GM12875 (cell line): Measurements from ENCODE around the gene RPL21.

Source experiments
- H3K4me3 ChIP-seq: one replicate; pipeline ENCODE4 v1.5.1; 2011; ENCODE audit warnings: low read depth, low read length, control low read depth
- CTCF ChIP-seq: IDR thresholded peaks from 2 replicates; pipeline ENCODE4 v1.5.1; 2011; ENCODE audit warnings: low read depth, mild to moderate bottlenecking, control low read depth, inconsistent platforms, low read length, moderate library complexity, borderline replicate concordance; ENCODE audit not compliant: insufficient read depth

Gene RPL21

GRCh38 chr13:27251166-27252091, at the start of gene RPL21:
RPL21 (plus strand) TSS chr13:27251558; CDS start chr13:27253777, 2,219 bp downstream.
- H3K4me3 ChIP-seq: peak within 1 kb of the TSS; percentile 73
- no peak for TF ChIP-seq CTCF

GRCh38 chr13:27201661-27202060, 49.7 kb upstream of the RPL21 start:
- no peak for TF ChIP-seq CTCF
- H3K4me3 ChIP-seq: no peak overlapping the region

- no peak overlapping the region for H3K4me3 ChIP-seq
- no peak for TF ChIP-seq CTCF
These were observed 48.2 kb upstream of the RPL21 start for GRCh38 chr13:27203186-27203585.

GRCh38 chr13:27203854-27204253, 47.5 kb upstream of the RPL21 start:
- H3K4me3 ChIP-seq: no peak overlapping the region
- TF ChIP-seq CTCF: no peak

GRCh38 chr13:27208514-27208913, 42.8 kb upstream of the RPL21 start:
- no peak overlapping the region for H3K4me3 ChIP-seq
- TF ChIP-seq CTCF: no peak

GRCh38 chr13:27211271-27211670, 40.1 kb upstream of the RPL21 start:
- no peak overlapping the region for H3K4me3 ChIP-seq
- TF ChIP-seq CTCF: no peak
